Natural killer cell (primary cell): ENCODE results near the gene GTF2H4. TPM values are rescaled to one million over a fixed set of nuclear protein-coding genes. Genes with fewer than 3 reads are reported as not detected.
"Not testable (repeated sequence)": the region's sequence is repeated elsewhere in the genome, so short reads cannot be mapped to it uniquely, and the experiment has no call there.

ENCODE experiments used
- ATAC-seq, 3 donors: fragments of 150-1000 bp in 2 of 3; fragments of 200-7000 bp in 1 of 3; cut with Tn5 transposase; 1 replicate in 1 of 3; 2 replicates in 2 of 3; pipeline ENCODE4 v1.10.0; 2021; ENCODE audit warnings: mild to moderate bottlenecking in 2 of 3, moderate library complexity in 2 of 3
- DNase-seq, 2 donors: peaks; one replicate each; pipeline versions ENCODE4 v3.0.0 to v3.0.0-alpha.2; 2013 to 2021; ENCODE audit warnings: mixed read lengths in 1 of 2
- H3K27ac ChIP-seq: one replicate; pipeline ENCODE4 v1.5.1; 2013; ENCODE audit warnings: mild to moderate bottlenecking, low read length
- H3K27me3 ChIP-seq: one replicate; pipeline ENCODE4 v1.6.1; 2013; ENCODE audit warnings: low read length; ENCODE audit not compliant: control insufficient read depth, insufficient read depth
- H3K36me3 ChIP-seq: one replicate; pipeline ENCODE4 v1.6.1; 2013; ENCODE audit warnings: low read length; ENCODE audit not compliant: control insufficient read depth, insufficient read depth
- H3K4me1 ChIP-seq: one replicate; pipeline ENCODE4 v1.6.1; 2013; ENCODE audit warnings: low read length; ENCODE audit not compliant: control insufficient read depth, insufficient read depth
- H3K4me3 ChIP-seq: one replicate; pipeline ENCODE4 v1.5.1; 2013; ENCODE audit warnings: low read length
- H3K9me3 ChIP-seq: one replicate; pipeline ENCODE4 v1.6.1; 2013; ENCODE audit warnings: low read length; ENCODE audit not compliant: control insufficient read depth, insufficient read depth
- H3K27ac Mint-ChIP-seq, 2 donors: one replicate each; pipeline ENCODE4 v1.8.0; 2022; ENCODE audit warnings: mild to moderate bottlenecking in 2 of 2, mixed read lengths in 2 of 2, moderate library complexity in 1 of 2
- H3K27me3 Mint-ChIP-seq, 2 donors: one replicate each; pipeline ENCODE4 v1.8.0; 2022; ENCODE audit warnings: low read depth in 2 of 2, mixed read lengths in 2 of 2
- H3K36me3 Mint-ChIP-seq: one replicate; pipeline ENCODE4 v1.8.0; 2022; ENCODE audit warnings: mixed read lengths
- H3K4me1 Mint-ChIP-seq, 2 donors: one replicate each; pipeline ENCODE4 v1.8.0; 2022; ENCODE audit warnings: mixed read lengths in 2 of 2
- H3K4me3 Mint-ChIP-seq: one replicate; pipeline ENCODE4 v1.8.0; 2022; ENCODE audit warnings: mild to moderate bottlenecking, moderate library complexity, mixed read lengths
- H3K9me3 Mint-ChIP-seq, 2 donors: one replicate each; pipeline ENCODE4 v1.8.0; 2022; ENCODE audit warnings: mixed read lengths in 2 of 2
- WGBS: methylation state at CpG from one replicate; pipeline ENCODE4 v1.1.7; 2013; ENCODE audit warnings: missing lambda C conversion rate; ENCODE audit not compliant: insufficient coverage; 5-methylcytosine and 5-hydroxymethylcytosine counted together
- intact Hi-C: fragments of 100-400 bp; cut with micrococcal nuclease; formaldehyde crosslinking; loops from one replicate; pipeline ENCODE4 v1.14.2; 2022
- total RNA-seq, 4 donors: library from RNA; stranded (reverse); fragments of 120-200 nt in 1 of 4; gene quantifications; one replicate each; pipeline versions ENCODE4 v1.2.3 to v1.2.4, GENCODE V29; 2013 to 2022
- TF ChIP-seq, protein P1 (sequence below): fragments of 200-600 bp; IDR thresholded peaks from one replicate; pipeline ENCODE4 v1.8.0; 2022; ENCODE audit warnings: antibody characterized with exemption

GTF2H4 gene
- total RNA-seq, 3 donors from 2014 or later (not counting 1 experiment from before 2014, with no cell fraction given) = 13.5 to 17.9 (median 15.7) TPM

DNA sequence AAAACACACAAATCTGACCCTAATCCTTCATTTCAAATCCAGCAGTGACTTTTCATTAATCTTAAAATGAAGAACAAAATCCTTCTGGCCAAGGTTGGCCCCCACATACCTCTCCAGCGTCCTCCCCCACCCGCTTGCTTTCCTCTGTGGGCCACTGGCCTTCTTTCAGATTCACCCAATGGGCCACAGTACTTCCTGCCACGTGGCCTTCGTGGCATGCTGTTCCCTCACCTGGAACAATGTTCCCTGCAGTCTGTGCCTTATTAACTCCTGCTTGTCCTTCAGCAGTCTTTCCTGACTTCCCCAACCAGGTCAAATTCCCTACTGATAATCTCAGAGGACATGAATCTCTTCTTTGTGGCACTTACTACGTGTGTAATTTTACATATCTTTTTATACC, 5.3 kb upstream of the GTF2H4 start:
- Histone ChIP-seq H3K9me3 (no peaks in the 10 kb centered on the region), H3K36me3 (no peaks in the 10 kb centered on the region), H3K4me3 (no peak overlapping the region), H3K27me3 (no peaks in the 10 kb centered on the region), H3K27ac (no peak overlapping the region), H3K4me1 (peaks cover 5% of the 10 kb centered on the region)
- no peaks in the 10 kb centered on the region for H3K9me3 Mint-ChIP-seq
- intact Hi-C loops = no loop called here
- 39% methylated on average over 5 of the region's 5 CpGs for WGBS
- TF ChIP-seq, protein P1, sequence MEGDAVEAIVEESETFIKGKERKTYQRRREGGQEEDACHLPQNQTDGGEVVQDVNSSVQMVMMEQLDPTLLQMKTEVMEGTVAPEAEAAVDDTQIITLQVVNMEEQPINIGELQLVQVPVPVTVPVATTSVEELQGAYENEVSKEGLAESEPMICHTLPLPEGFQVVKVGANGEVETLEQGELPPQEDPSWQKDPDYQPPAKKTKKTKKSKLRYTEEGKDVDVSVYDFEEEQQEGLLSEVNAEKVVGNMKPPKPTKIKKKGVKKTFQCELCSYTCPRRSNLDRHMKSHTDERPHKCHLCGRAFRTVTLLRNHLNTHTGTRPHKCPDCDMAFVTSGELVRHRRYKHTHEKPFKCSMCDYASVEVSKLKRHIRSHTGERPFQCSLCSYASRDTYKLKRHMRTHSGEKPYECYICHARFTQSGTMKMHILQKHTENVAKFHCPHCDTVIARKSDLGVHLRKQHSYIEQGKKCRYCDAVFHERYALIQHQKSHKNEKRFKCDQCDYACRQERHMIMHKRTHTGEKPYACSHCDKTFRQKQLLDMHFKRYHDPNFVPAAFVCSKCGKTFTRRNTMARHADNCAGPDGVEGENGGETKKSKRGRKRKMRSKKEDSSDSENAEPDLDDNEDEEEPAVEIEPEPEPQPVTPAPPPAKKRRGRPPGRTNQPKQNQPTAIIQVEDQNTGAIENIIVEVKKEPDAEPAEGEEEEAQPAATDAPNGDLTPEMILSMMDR = no peak
- H3K27ac Mint-ChIP-seq = no peak overlapping the region
- no peak for ATAC-seq
- H3K27me3 Mint-ChIP-seq = peaks cover 0 to 7% of the 10 kb centered on the region in 2 donors
- H3K4me3 Mint-ChIP-seq = no peak overlapping the region
- H3K4me1 Mint-ChIP-seq = peaks cover 1 to 2% of the 10 kb centered on the region in 2 donors
- no peak for DNase-seq
- no peaks in the 10 kb centered on the region for H3K36me3 Mint-ChIP-seq

DNA sequence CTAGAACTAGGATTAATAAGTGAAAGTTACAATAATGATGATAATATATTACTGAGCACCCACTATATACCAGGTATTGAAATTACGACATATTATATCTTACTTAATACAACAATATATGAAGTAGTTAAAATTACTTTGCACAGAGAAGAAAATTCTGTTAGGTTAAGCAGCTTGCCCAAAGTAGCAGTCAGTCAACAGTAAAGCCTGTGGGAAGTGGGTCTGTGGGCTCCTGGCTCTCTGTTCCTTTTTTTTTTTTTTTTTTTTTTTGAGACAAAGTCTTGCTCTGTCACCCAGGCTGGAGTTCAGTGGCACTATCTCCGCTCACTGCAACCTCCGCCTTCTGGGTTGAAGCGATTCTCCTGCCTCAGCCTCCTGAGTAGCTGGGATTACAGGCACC, 4.8 kb upstream of the GTF2H4 start:
- ATAC-seq (no peak), DNase-seq (no peak)
- H3K27me3 ChIP-seq = no peaks in the 10 kb centered on the region
- no peaks in the 10 kb centered on the region for H3K9me3 ChIP-seq
- peaks cover 7% of the 10 kb centered on the region for H3K4me1 ChIP-seq
- intact Hi-C loops = no loop called here
- TF ChIP-seq, protein P1 = no peak
- H3K36me3 ChIP-seq = no peaks in the 10 kb centered on the region
- no peak overlapping the region for H3K4me3 ChIP-seq
- Mint-ChIP-seq H3K4me3 (no peak overlapping the region), H3K27ac (no peak overlapping the region), H3K9me3 (no peaks in the 10 kb centered on the region), H3K36me3 (no peaks in the 10 kb centered on the region), H3K4me1 (peaks cover 6 to 7% of the 10 kb centered on the region in 2 donors), H3K27me3 (peaks cover 0 to 7% of the 10 kb centered on the region in 2 donors)
- WGBS = 79% methylated on average over 3 of the region's 4 CpGs
- H3K27ac ChIP-seq = no peak overlapping the region

GRCh38 chr6:30907290-30907757, 683 bp upstream of the GTF2H4 start:
- Mint-ChIP-seq H3K4me1 (peaks cover 16 to 17% of the 10 kb centered on the region in 2 donors), H3K4me3 (peak overlapping the region; percentile 99), H3K27ac (peak overlapping the region; percentile 73 to 83)
- H3K27me3 Mint-ChIP-seq, H3K9me3 ChIP-seq, ATAC-seq, intact Hi-C loops, H3K36me3 Mint-ChIP-seq, H3K27me3 ChIP-seq, DNase-seq, H3K27ac ChIP-seq, H3K9me3 Mint-ChIP-seq: not testable (repeated sequence)
- Histone ChIP-seq H3K36me3 (peaks cover 11% of the 10 kb centered on the region), H3K4me3 (peak overlapping the region; percentile 67), H3K4me1 (peaks cover 15% of the 10 kb centered on the region)
- WGBS = 66% methylated on average over 16 of the region's 16 CpGs

- H3K27ac ChIP-seq = no peak overlapping the region
- H3K36me3 Mint-ChIP-seq = no peaks in the 10 kb centered on the region
Measured at GRCh38 chr6:30908700-30909099, 693 bp downstream of the GTF2H4 start.

GRCh38 chr6:30910473-30910872, 2.5 kb downstream of the GTF2H4 start:
- not testable (repeated sequence) for H3K4me3 ChIP-seq, H3K9me3 Mint-ChIP-seq, H3K27ac Mint-ChIP-seq, H3K27me3 ChIP-seq, DNase-seq, H3K9me3 ChIP-seq, H3K36me3 Mint-ChIP-seq, H3K4me3 Mint-ChIP-seq, ATAC-seq, H3K27ac ChIP-seq, H3K27me3 Mint-ChIP-seq
- H3K4me1 Mint-ChIP-seq = peaks cover 27 to 38% of the 10 kb centered on the region in 2 donors
- WGBS = 95% methylated on average over 12 of the region's 12 CpGs
- intact Hi-C loops = loop anchor here (10.0 kb wide), 1 partner anchor 174 kb away; no protein-coding TSS in a partner anchor
- Histone ChIP-seq H3K4me1 (peaks cover 29% of the 10 kb centered on the region), H3K36me3 (peaks cover 11% of the 10 kb centered on the region)

More at GRCh38 chr6:30908700-30909099, 693 bp downstream of the GTF2H4 start:
- DNase-seq = no peak
- ATAC-seq = no peak
- no peaks in the 10 kb centered on the region for H3K27me3 Mint-ChIP-seq
- Histone ChIP-seq H3K27me3 (no peaks in the 10 kb centered on the region), H3K4me3 (peak overlapping the region; percentile 67), H3K4me1 (peaks cover 18% of the 10 kb centered on the region), H3K36me3 (peaks cover 11% of the 10 kb centered on the region), H3K9me3 (no peaks in the 10 kb centered on the region)
- TF ChIP-seq, protein P1 = no peak
- 38% methylated on average over 2 of the region's 2 CpGs for WGBS
- peak overlapping the region; percentile 99 for H3K4me3 Mint-ChIP-seq
- no peaks in the 10 kb centered on the region for H3K9me3 Mint-ChIP-seq
- intact Hi-C loops = no loop called here
- peak overlapping the region; percentile 73 to 83 for H3K27ac Mint-ChIP-seq
- peaks cover 16 to 24% of the 10 kb centered on the region in 2 donors for H3K4me1 Mint-ChIP-seq
